Upper lobe of left lung (tissue), 4 donors: ENCODE measurements around the gene KRTAP9-4.

Experiments
- POLR2A ChIP-seq, 4 donors: fragments of 450-650 bp; IDR thresholded peaks; one replicate each; pipeline ENCODE4 v1.5.1; 2016 to 2017; ENCODE audit warnings: antibody characterized with exemption in 4 of 4, mild to moderate bottlenecking in 2 of 4
- POLR2AphosphoS5 ChIP-seq, 2 donors: sonication (generic); formaldehyde crosslinking; IDR thresholded peaks; one replicate each; pipeline ENCODE4 v1.5.1; 2017; ENCODE audit warnings: antibody characterized with exemption in 2 of 2

- TF ChIP-seq POLR2A (IDR thresholded peaks at IDR 0.05) (no peak), POLR2AphosphoS5 (IDR thresholded peaks at IDR 0.05) (no peak)
Observed at GRCh38 chr17:41263212-41263611, 13.7 kb downstream of the KRTAP9-4 start.
